Parathyroid adenoma (tissue), 2 donors: Measurements from ENCODE around the gene CCDC194.

Experiments used
- H2AFZ ChIP-seq: fragments of 300-600 bp; sonication (generic); one replicate; pipeline ENCODE4 v1.7.0; 2017; ENCODE audit warnings: antibody characterized with exemption, mild to moderate bottlenecking
- H3K27ac ChIP-seq: fragments of 300-600 bp; sonication (generic); one replicate; pipeline ENCODE4 v1.7.0; 2017
- H3K27me3 ChIP-seq: fragments of 300-600 bp; sonication (generic); one replicate; pipeline ENCODE4 v1.7.0; 2017; ENCODE audit warnings: low read length; ENCODE audit not compliant: control insufficient read depth, insufficient read depth
- H3K36me3 ChIP-seq: fragments of 300-600 bp; sonication (generic); one replicate; pipeline ENCODE4 v1.7.0; 2017; ENCODE audit warnings: low read length; ENCODE audit not compliant: control insufficient read depth, insufficient read depth
- H3K4me1 ChIP-seq: fragments of 300-600 bp; sonication (generic); one replicate; pipeline ENCODE4 v1.7.0; 2017; ENCODE audit warnings: control low read depth
- H3K4me2 ChIP-seq: fragments of 300-600 bp; sonication (generic); one replicate; pipeline ENCODE4 v1.7.0; 2017; ENCODE audit warnings: low read length
- H3K4me3 ChIP-seq: fragments of 300-600 bp; sonication (generic); one replicate; pipeline ENCODE4 v1.7.0; 2017; ENCODE audit warnings: low read depth, low read length
- H3K79me2 ChIP-seq: fragments of 300-600 bp; sonication (generic); one replicate; pipeline ENCODE4 v1.7.0; 2017; ENCODE audit warnings: control low read depth
- H3K9ac ChIP-seq: fragments of 300-600 bp; sonication (generic); one replicate; pipeline ENCODE4 v1.7.0; 2017; ENCODE audit warnings: mild to moderate bottlenecking
- H3K9me3 ChIP-seq: fragments of 300-600 bp; sonication (generic); one replicate; pipeline ENCODE4 v1.7.0; 2017; ENCODE audit warnings: low read length; ENCODE audit not compliant: control insufficient read depth
- TF ChIP-seq, protein P1 (sequence below): fragments of 300-600 bp; sonication (generic); IDR thresholded peaks from one replicate; pipeline ENCODE4 v1.7.0; 2017; ENCODE audit warnings: antibody characterized with exemption, mild to moderate bottlenecking
- donor health status: primary hyperparathyroidism.

Gene CCDC194

DNA sequence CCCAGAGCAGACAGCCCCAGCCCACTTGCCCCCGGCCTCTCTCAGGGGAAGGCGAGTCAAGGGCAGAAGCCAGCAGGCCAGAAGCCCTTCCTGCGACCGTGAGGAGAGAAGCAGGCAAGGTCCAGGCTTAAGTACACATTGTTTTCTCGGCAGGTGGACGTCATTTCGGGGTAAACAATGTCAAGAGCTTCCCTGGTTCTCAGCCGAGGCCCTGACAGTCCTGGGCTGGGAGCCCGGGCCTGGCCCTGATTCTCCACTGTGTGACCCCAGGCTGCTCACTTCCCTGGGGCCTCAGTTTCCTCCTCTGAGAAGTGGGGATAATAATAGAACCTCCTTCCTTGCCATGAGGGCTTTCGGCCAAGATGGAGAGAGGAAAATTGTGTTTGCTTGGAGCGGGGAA lies 36.3 kb downstream of the CCDC194 start:
- Histone ChIP-seq H3K4me3 (no peak overlapping the region), H3K36me3 (no peaks in the 10 kb centered on the region), H3K9me3 (no peaks in the 10 kb centered on the region), H3K4me1 (no peaks in the 10 kb centered on the region), H3K9ac (no peak overlapping the region), H3K27ac (peak overlapping the region; percentile 29), H2AFZ (no peak overlapping the region), H3K4me2 (no peak overlapping the region), H3K79me2 (no peaks in the 10 kb centered on the region), H3K27me3 (no peaks in the 10 kb centered on the region)
- TF ChIP-seq, protein P1, sequence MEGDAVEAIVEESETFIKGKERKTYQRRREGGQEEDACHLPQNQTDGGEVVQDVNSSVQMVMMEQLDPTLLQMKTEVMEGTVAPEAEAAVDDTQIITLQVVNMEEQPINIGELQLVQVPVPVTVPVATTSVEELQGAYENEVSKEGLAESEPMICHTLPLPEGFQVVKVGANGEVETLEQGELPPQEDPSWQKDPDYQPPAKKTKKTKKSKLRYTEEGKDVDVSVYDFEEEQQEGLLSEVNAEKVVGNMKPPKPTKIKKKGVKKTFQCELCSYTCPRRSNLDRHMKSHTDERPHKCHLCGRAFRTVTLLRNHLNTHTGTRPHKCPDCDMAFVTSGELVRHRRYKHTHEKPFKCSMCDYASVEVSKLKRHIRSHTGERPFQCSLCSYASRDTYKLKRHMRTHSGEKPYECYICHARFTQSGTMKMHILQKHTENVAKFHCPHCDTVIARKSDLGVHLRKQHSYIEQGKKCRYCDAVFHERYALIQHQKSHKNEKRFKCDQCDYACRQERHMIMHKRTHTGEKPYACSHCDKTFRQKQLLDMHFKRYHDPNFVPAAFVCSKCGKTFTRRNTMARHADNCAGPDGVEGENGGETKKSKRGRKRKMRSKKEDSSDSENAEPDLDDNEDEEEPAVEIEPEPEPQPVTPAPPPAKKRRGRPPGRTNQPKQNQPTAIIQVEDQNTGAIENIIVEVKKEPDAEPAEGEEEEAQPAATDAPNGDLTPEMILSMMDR, result no peak

DNA sequence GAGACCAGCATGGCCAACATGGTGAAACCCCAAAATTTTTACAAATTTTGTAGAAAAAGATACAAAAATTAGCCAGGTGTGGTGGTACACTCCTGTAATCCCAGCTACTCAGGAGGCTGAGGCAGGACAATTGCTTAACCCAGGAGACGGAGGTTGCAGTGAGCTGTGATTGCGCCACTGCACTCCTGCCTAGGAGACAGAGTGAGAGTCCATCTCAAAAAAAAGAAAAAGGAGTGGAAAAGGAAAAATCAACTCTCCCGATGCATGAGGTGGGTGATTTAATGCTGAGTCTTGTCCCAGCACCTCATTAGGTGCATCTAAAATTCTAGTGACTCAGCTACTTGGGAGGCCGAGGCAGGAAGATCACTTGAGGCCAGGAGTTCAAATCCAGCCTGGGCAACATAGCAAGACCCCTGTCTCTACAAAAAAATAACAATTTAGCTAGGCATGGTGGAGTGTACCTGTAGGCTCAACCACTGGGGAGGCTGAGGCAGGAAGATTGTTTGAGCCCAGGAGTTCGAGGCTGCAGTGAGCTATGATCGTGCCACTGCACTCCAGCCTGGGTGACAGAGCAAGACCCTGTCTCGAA lies 36.8 kb downstream of the CCDC194 start:
- no peaks in the 10 kb centered on the region for H3K27me3 ChIP-seq
- H3K27ac ChIP-seq, result peak overlapping the region; percentile 29
- no peak overlapping the region for H2AFZ ChIP-seq
- H3K4me2 ChIP-seq, result no peak overlapping the region
- H3K79me2 ChIP-seq, result no peaks in the 10 kb centered on the region
- no peaks in the 10 kb centered on the region for H3K36me3 ChIP-seq
- H3K9ac ChIP-seq, result no peak overlapping the region
- no peaks in the 10 kb centered on the region for H3K4me1 ChIP-seq
- TF ChIP-seq, protein P1, result no peak
- H3K4me3 ChIP-seq, result no peak overlapping the region
- no peaks in the 10 kb centered on the region for H3K9me3 ChIP-seq

DNA sequence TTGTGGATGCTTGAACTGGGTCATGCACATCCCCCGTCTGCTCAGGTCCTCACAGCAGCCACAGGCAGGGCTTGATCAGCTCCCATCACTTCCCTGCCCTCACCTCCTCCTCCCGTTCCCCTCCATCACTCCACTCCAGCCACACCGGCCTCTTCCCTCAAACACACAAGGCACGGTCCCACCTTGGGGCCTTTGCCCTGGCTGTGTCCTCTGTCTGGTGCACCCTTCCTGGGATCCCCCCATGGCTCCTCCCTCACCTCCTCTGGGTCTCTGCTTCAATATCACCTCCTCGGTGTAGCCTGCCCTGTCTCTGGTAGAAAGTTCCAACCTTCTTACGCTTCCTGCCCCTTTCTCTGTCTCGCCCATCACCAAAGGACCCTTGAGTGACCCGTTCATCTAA lies 40.6 kb downstream of the CCDC194 start:
- Histone ChIP-seq H2AFZ (no peak overlapping the region), H3K36me3 (no peaks in the 10 kb centered on the region), H3K4me2 (no peak overlapping the region), H3K27me3 (no peaks in the 10 kb centered on the region), H3K4me3 (no peak overlapping the region), H3K79me2 (no peaks in the 10 kb centered on the region), H3K4me1 (no peaks in the 10 kb centered on the region), H3K9me3 (no peaks in the 10 kb centered on the region), H3K27ac (no peak overlapping the region), H3K9ac (no peak overlapping the region)
- TF ChIP-seq, protein P1, result no peak

DNA sequence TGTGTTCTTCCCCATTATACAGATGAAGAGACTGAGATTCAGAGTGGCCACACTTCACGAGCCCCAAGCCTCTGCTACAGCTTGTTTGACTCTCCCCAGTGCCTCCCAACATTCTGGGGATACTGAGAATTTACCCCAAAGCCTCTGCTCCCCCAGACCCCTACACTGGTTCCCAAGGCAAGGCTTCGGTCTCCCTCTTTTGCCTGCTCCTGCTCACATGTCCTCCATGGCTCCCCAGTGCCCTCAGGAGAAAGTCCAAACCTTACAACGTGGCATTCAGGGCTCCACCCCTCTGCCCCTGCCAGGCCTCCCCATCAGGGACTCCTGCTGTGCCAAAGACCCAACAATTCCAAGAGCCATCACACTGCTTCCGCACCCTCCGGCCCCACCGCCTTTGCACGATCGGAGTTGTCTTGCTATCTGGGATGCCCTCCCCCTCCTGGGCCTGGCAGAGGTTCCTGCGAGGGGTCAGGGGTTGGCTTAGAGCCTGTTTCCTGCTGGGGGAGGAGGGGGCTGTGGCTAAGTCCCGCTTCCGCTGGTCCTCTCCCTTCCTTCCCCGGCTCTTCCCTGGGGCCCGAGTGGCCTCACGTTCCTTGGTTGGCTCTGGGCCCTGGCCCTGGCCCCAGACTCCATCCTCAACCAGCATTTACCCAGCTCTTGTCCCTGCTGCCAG lies 41.3 kb downstream of the CCDC194 start:
- H3K4me1 ChIP-seq, result no peaks in the 10 kb centered on the region
- no peaks in the 10 kb centered on the region for H3K79me2 ChIP-seq
- H2AFZ ChIP-seq, result no peak overlapping the region
- no peak overlapping the region for H3K9ac ChIP-seq
- H3K9me3 ChIP-seq, result no peaks in the 10 kb centered on the region
- H3K27ac ChIP-seq, result peak overlapping the region; percentile 32
- H3K4me3 ChIP-seq, result no peak overlapping the region
- H3K36me3 ChIP-seq, result no peaks in the 10 kb centered on the region
- H3K4me2 ChIP-seq, result no peak overlapping the region
- TF ChIP-seq, protein P1, result no peak
- no peaks in the 10 kb centered on the region for H3K27me3 ChIP-seq
